Measurements from ENCODE around the gene HSD17B13. TPM values are rescaled to one million over a fixed set of nuclear protein-coding genes. Genes with fewer than 3 reads are reported as not detected.
"Not testable (repeated sequence)": the region's sequence is repeated elsewhere in the genome, so short reads cannot be mapped to it uniquely, and the experiment has no call there.

The HSD17B13 gene
- total RNA-seq, 1 donor = 0.27 TPM

GRCh38 chr4:87317527-87317926 lies 5.2 kb downstream of the HSD17B13 start:
- DNase-seq (ENCODE audit: low read depth in 2 of 3, low spot score in 2 of 3) = no peak

- DNase-seq (ENCODE audit: low read depth in 2 of 3, low spot score in 2 of 3) = no peak
Observed at GRCh38 chr4:87316961-87317360, 5.7 kb downstream of the HSD17B13 start.

- not testable (repeated sequence) for DNase-seq (ENCODE audit: low read depth in 2 of 3, low spot score in 2 of 3)
Observed at GRCh38 chr4:87315000-87315399, 7.7 kb downstream of the HSD17B13 start.

- DNase-seq (ENCODE audit: low read depth in 2 of 3, low spot score in 2 of 3) = no peak
Observed at GRCh38 chr4:87313756-87314155, 8.9 kb downstream of the HSD17B13 start.

GRCh38 chr4:87311684-87312083 lies 11.0 kb downstream of the HSD17B13 start:
- DNase-seq (ENCODE audit: low read depth in 2 of 3, low spot score in 2 of 3) = no peak

- no peak for DNase-seq (ENCODE audit: low read depth in 2 of 3, low spot score in 2 of 3)
Observed at GRCh38 chr4:87310691-87311335, 11.9 kb downstream of the HSD17B13 start.

- no peak for DNase-seq (ENCODE audit: low read depth in 2 of 3, low spot score in 2 of 3)
Observed at GRCh38 chr4:87309625-87310024, 13.1 kb downstream of the HSD17B13 start.

- no peak for DNase-seq (ENCODE audit: low read depth in 2 of 3, low spot score in 2 of 3)
Observed at GRCh38 chr4:87306056-87306455, 16.6 kb downstream of the HSD17B13 start.

GRCh38 chr4:87305562-87305961 lies 17.1 kb downstream of the HSD17B13 start:
- no peak for DNase-seq (ENCODE audit: low read depth in 2 of 3, low spot score in 2 of 3)

GRCh38 chr4:87304745-87305432 lies 17.8 kb downstream of the HSD17B13 start:
- no peak for DNase-seq (ENCODE audit: low read depth in 2 of 3, low spot score in 2 of 3)

GRCh38 chr4:87299898-87300297 lies 22.8 kb downstream of the HSD17B13 start:
- no peak for DNase-seq (ENCODE audit: low read depth in 2 of 3, low spot score in 2 of 3)

- no peak for DNase-seq (ENCODE audit: low read depth in 2 of 3, low spot score in 2 of 3)
Observed at GRCh38 chr4:87298362-87298761, 24.3 kb downstream of the HSD17B13 start.

- not testable (repeated sequence) for DNase-seq (ENCODE audit: low read depth in 2 of 3, low spot score in 2 of 3)
Observed at GRCh38 chr4:87294911-87295310, 27.8 kb downstream of the HSD17B13 start.

- DNase-seq (ENCODE audit: low read depth in 2 of 3, low spot score in 2 of 3) = not testable (repeated sequence)
Observed at GRCh38 chr4:87293889-87294288, 28.8 kb downstream of the HSD17B13 start.

GRCh38 chr4:87286970-87287369 lies 35.7 kb downstream of the HSD17B13 start:
- no peak for DNase-seq (ENCODE audit: low read depth in 2 of 3, low spot score in 2 of 3)

- DNase-seq (ENCODE audit: low read depth in 2 of 3, low spot score in 2 of 3) = not testable (repeated sequence)
Observed at GRCh38 chr4:87284268-87284667, 38.4 kb downstream of the HSD17B13 start.

- DNase-seq (ENCODE audit: low read depth in 2 of 3, low spot score in 2 of 3) = no peak
Observed at GRCh38 chr4:87283151-87283550, 39.5 kb downstream of the HSD17B13 start.

- no peak for DNase-seq (ENCODE audit: low read depth in 2 of 3, low spot score in 2 of 3)
Observed at GRCh38 chr4:87281603-87282002, 41.1 kb downstream of the HSD17B13 start.

GRCh38 chr4:87278335-87278794 lies 44.3 kb downstream of the HSD17B13 start:
- no peak for DNase-seq (ENCODE audit: low read depth in 2 of 3, low spot score in 2 of 3)

GRCh38 chr4:87275311-87275710 lies 47.4 kb downstream of the HSD17B13 start:
- no peak for DNase-seq (ENCODE audit: low read depth in 2 of 3, low spot score in 2 of 3)

GRCh38 chr4:87274803-87275202 lies 47.9 kb downstream of the HSD17B13 start:
- no peak for DNase-seq (ENCODE audit: low read depth in 2 of 3, low spot score in 2 of 3)

GRCh38 chr4:87274327-87274726 lies 48.4 kb downstream of the HSD17B13 start:
- no peak for DNase-seq (ENCODE audit: low read depth in 2 of 3, low spot score in 2 of 3)
